WERI-Rb-1 (cell line): ENCODE data around the gene DAZ4.
"Not testable (repeated sequence)": the region's sequence is repeated elsewhere in the genome, so short reads cannot be mapped to it uniquely, and the experiment has no call there.

Experiments
- DNase-seq: peaks from one replicate; pipeline ENCODE4 v3.0.0-alpha.2; 2020
- H3K27ac ChIP-seq: fragments of 250-450 bp; sonication (Bioruptor Pico); 2 replicates; pipeline ENCODE4 v1.5.1; 2020; ENCODE audit warnings: mild to moderate bottlenecking, moderate library complexity
- H3K27me3 ChIP-seq: fragments of 250-450 bp; sonication (Bioruptor Pico); 2 replicates; pipeline ENCODE4 v1.5.1; 2021; ENCODE audit warnings: mild to moderate bottlenecking, low read depth, moderate library complexity; ENCODE audit not compliant: insufficient read depth, severe bottlenecking
- H3K36me3 ChIP-seq: fragments of 250-450 bp; sonication (Bioruptor Pico); 2 replicates; pipeline ENCODE4 v1.5.1; 2020; ENCODE audit warnings: mild to moderate bottlenecking, moderate library complexity
- H3K4me3 ChIP-seq: 2 replicates; pipeline ENCODE4 v1.5.1; 2011; ENCODE audit warnings: low read depth, mild to moderate bottlenecking, control low read depth, low read length
- H3K9me3 ChIP-seq: fragments of 250-450 bp; sonication (Bioruptor Pico); 2 replicates; pipeline ENCODE4 v1.5.1; 2021; ENCODE audit warnings: mild to moderate bottlenecking, moderate library complexity; ENCODE audit not compliant: severe bottlenecking

The DAZ4 gene

GRCh38 chrY:24833619-24834018 is at the start of gene DAZ4:
Gene DAZ4, plus strand, starts transcription at chrY:24833919. Its CDS starts 208 bp downstream, at chrY:24834127.
- not testable (repeated sequence) for H3K27me3 ChIP-seq, DNase-seq, H3K27ac ChIP-seq, H3K9me3 ChIP-seq, H3K4me3 ChIP-seq, H3K36me3 ChIP-seq

GRCh38 chrY:24813293-24813692 is 20.4 kb upstream of the DAZ4 start, which contains the start of gene DAZ3:
Gene DAZ3, minus strand, starts transcription at chrY:24813393. Its CDS starts 208 bp downstream, at chrY:24813185.
- H3K36me3 ChIP-seq, H3K27ac ChIP-seq, H3K9me3 ChIP-seq, DNase-seq, H3K4me3 ChIP-seq, H3K27me3 ChIP-seq: not testable (repeated sequence)

GRCh38 chrY:24821836-24822235 is 11.9 kb upstream of the DAZ4 start:
- H3K9me3 ChIP-seq, H3K27me3 ChIP-seq, H3K27ac ChIP-seq, H3K36me3 ChIP-seq, H3K4me3 ChIP-seq, DNase-seq: not testable (repeated sequence)

- not testable (repeated sequence) for H3K36me3 ChIP-seq, DNase-seq, H3K27ac ChIP-seq, H3K27me3 ChIP-seq, H3K9me3 ChIP-seq, H3K4me3 ChIP-seq
Measured at GRCh38 chrY:24824184-24824879, 9.4 kb upstream of the DAZ4 start.

- H3K27me3 ChIP-seq, H3K4me3 ChIP-seq, H3K27ac ChIP-seq, DNase-seq, H3K9me3 ChIP-seq, H3K36me3 ChIP-seq: not testable (repeated sequence)
Measured at GRCh38 chrY:24825069-24825468, 8.7 kb upstream of the DAZ4 start.
